Activated CD8-positive, alpha-beta memory T cell treated with anti-CD3 and anti-CD28 coated beads for 48 hours (primary cell): ENCODE results near the gene TEX14.
"Not testable (repeated sequence)": the region's sequence is repeated elsewhere in the genome, so short reads cannot be mapped to it uniquely, and the experiment has no call there.

Experiments
- DNase-seq, 3 experiments: peaks; one replicate each; pipeline ENCODE4 v3.0.0-alpha.2; 2020; ENCODE audit warnings: low read depth in 2 of 3, low spot score in 2 of 3

TEX14 gene

GRCh38 chr17:58605986-58606385 lies 85.9 kb downstream of the TEX14 start:
- DNase-seq = no peak

GRCh38 chr17:58605470-58605869 lies 86.4 kb downstream of the TEX14 start:
- DNase-seq = no peak

- no peak for DNase-seq
Observed at GRCh38 chr17:58601976-58602375, 89.9 kb downstream of the TEX14 start.

GRCh38 chr17:58597371-58597770 lies 94.5 kb downstream of the TEX14 start:
- no peak for DNase-seq

GRCh38 chr17:58595194-58595792 lies 96.6 kb downstream of the TEX14 start:
- no peak for DNase-seq

- no peak for DNase-seq
Observed at GRCh38 chr17:58593123-58593522, 98.7 kb downstream of the TEX14 start.

- no peak for DNase-seq
Observed at GRCh38 chr17:58591455-58591854, 100.4 kb downstream of the TEX14 start.

DNA sequence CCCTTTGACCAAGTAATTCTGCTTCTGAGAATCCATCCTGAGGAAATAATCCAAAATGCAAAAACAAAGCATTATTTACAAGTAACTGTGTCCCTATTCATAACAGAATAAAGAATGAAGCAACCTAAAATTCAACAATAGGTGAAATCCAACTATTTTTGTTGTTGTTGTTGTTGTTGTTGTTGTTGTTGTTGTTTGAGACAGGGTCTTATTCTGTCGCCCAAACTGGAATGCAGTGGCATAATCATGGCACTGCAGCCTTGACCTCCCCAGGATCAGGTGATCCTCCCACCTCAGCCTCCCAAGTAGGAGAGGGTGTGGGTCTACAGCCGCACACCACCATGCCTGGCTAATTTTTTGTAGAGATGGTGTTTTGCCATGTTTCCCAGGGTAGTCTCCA lies 101.5 kb downstream of the TEX14 start:
- DNase-seq = no peak

- peak; percentile 15 to 47 (median 24) for DNase-seq
Observed at GRCh38 chr17:58587713-58588117, 104.1 kb downstream of the TEX14 start.

- no peak for DNase-seq
Observed at GRCh38 chr17:58586009-58586644, 105.7 kb downstream of the TEX14 start.

DNA sequence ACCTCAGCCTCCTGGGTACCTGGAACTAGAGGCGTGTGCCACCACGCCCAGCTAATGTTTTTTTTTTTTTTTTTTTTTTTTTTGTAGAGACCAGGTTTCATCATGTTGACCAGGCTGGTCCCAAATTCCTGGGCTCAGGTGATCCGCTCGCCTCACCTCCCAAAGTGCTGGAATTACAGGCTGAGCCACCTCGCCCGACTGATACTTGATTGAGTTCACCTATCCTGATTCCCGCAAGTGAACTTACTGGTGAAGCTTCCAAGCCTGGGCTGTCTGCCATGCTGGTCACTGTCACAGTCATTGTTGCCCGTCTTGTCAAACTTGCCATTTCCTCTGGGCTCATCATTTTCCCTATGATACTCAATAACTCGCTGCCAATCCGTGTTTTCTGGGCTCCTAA lies 106.3 kb downstream of the TEX14 start:
- no peak for DNase-seq

GRCh38 chr17:58583486-58583885 lies 108.4 kb downstream of the TEX14 start:
- no peak for DNase-seq

DNA sequence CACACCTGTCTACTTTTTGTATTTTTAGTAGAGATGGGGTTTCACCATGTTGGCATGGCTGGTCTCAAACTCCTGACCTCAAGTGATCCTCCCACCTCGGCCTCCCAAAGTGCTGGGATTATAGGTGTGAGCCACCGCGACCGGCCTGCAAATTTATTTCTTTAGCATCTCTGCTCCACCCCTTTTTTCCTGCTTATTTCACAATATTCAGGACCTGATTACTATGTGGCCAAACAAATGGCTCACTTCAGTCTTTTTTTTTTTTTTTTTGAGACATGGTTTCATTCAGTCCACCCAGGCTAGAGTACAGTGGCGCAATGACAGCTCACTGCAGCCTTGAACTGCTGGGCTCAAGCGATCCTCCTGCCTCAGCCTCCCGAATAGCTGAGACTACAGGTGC lies 109.1 kb downstream of the TEX14 start:
- DNase-seq = not testable (repeated sequence)

DNA sequence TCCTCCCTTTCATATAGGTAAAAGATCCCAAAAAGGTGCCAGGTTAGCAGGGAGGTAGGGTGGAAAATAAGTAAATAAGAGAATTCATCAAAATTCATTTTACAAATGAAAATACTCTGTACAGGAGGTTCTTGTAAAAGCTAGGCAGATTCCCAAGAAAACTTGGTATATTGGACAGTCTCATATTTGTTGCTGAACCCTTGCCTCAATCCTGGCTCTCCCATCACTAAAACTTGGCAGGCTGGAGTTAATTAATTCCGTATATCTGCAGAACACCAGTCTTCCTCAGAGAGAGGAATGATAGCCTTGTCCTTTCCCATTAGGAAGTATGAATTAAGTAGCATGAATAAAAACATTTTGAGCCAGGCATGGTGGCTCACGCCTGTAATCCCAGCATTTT lies 111.2 kb downstream of the TEX14 start:
- DNase-seq = no peak

DNA sequence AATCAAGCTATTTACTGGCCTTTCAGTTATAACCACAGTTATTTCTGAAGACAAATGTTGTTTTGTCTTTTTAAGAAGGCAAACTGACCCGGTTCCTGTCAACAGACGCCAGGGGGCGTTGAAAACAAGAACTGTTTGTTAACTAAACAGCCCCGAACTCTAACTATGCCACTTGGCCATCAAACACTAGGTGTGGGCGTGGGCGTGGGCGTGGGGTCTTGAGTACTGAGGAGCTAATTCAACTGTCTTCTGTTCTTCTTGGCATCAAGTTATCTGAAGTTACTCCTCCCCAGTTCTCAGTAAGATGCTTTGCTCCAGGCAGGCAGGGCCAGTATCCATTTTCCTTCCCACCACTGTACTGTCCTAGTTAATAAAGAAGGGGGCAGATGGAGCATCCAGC lies 114.1 kb downstream of the TEX14 start:
- DNase-seq = peak in 1 of 3 experiments; percentile 2

GRCh38 chr17:58576679-58577367 lies 115.0 kb downstream of the TEX14 start:
- no peak for DNase-seq

DNA sequence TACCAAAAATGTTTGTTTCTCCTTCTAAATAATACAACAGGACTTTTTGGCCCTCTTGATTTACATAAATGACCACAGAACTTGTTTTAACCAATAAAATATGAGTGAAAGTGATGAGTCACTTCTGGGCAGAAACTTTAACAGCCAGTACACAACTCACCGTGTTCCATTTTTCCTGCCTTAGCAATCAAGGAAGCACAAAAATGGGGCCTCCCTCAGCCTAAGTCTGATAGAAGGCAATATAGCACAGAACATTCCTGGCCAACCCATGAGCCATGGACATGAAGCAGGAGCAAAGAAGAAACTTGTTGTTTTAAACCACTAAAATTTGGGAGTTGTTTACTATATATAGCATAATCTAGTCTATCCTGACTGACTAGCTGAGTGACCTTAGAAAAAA lies 116.3 kb downstream of the TEX14 start:
- DNase-seq = no peak

DNA sequence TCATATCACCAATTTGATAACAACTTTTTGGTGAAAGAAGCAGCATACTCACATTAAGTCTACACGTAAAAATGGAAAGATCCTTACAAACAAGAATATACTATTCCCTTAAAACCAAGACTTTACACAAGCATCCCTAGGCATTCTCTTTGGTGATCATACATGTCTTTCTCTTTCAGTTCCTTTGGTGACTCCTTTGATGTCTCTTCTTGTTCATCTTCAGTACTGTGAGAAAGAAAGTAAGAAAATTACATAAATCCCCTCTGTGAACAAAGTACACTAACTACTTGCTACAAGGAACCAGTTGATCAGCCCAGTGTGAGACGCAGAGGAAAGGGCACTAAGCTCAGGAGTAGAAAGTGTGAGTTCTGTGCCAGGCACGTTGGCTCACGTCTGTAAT lies 117.8 kb downstream of the TEX14 start:
- no peak for DNase-seq

DNA sequence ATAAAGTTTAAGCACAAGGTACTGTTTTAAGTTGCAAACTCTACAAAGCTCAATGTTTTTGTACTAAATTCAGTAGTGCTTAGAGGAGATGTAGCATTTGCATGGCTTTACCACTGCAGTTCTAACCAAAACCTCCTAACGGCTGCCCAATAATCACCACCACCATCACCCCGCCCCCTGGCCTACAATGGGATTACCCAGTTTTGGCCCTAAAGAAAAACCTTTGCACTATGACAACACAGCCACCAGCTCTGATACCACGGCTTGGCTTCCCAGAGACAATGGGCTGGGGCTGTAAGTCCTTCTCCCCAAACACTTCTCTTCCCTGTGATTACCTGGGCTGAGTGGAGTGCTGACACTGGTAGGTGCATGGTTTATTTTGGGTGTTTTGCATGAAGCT lies 119.0 kb downstream of the TEX14 start:
- DNase-seq = no peak

DNA sequence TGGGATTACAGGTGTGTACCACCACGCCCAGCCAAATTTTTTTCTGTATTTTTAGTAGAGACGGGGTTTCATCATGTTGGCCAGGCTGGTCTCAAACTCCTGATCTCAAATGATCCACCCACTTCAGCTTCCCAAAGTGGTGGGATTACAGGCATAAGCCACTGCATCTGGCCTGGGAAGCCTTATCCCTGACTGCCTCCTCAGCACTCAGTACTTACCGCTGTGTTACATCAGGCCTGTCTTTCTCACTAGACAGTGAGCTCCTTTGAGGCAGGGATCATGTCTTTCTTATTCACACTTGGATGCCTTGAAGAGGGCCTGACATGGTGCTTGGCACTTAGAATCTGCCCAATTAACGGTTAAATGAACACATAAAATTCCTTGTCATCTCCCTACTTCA lies 121.1 kb downstream of the TEX14 start:
- DNase-seq = no peak

DNA sequence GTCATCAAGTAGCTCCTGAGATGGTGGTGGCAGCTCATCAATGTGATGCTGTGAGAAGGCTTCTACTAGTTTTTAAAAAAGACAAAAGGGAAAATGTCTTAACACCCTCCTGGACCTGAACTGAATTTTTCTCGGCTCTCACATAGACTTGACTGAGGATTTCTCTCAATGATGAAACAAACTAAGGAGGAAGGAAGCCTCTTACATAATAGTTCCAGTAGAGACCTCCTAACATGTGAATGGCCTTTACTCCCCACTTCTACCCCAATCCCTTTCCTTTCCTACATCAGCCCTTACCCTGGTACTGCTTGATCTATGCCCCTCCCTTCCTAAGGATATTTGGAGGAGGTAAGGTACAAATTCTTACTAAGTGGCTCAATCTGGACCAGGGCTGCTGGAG lies 122.6 kb downstream of the TEX14 start:
- no peak for DNase-seq

- no peak for DNase-seq
Observed at GRCh38 chr17:58568044-58568799, 123.6 kb downstream of the TEX14 start.
